Measurements from ENCODE around the gene BIRC3. TPM values are rescaled to one million over a fixed set of nuclear protein-coding genes. Genes with fewer than 3 reads are reported as not detected.

BIRC3 gene
- total and polyA plus RNA-seq, 8 donors: 0.58 to 137 (median 44.8) TPM

DNA sequence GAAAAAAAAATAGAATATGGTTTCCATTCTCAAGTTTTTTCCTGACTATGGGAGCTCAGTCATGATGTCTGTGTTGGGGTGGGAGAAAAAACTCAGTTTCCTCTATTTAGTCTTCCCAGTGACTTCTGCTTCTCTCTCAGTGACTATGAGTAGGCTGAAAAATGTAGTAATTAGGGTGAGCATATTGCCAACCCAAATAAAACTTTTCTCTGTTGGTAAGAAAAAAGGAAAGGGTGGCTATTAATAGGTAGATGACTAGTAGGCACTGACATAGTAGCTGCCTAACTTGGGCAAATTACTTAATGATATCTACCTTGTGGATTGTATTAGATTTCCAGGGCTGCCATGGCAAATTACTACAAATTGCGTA lies 34.2 kb upstream of the BIRC3 start:
- H3K27me3 ChIP-seq: no peaks in the 10 kb centered on the region
- H3K36me3 ChIP-seq: no peaks in the 10 kb centered on the region
- peak overlapping the region in 1 of 5 donors; percentile 57 for H3K27ac ChIP-seq
- no peak for DNase-seq
- H3K4me1 ChIP-seq: peaks cover 5 to 33% (median 24%) of the 10 kb centered on the region in 4 donors
- H3K9me3 ChIP-seq: no peaks in the 10 kb centered on the region
- intact Hi-C loops (cut with DNase I; ENCODE audit: low total_unique reads): no loop called here
- no peak overlapping the region for H3K4me3 ChIP-seq
- WGBS, 5 donors: 96 to 100% (median 100%) methylated on average over 1 of the region's 1 CpG
- no peak for TF ChIP-seq POLR2AphosphoS5 (IDR thresholded peaks at IDR 0.05)
- TF ChIP-seq, protein P1, sequence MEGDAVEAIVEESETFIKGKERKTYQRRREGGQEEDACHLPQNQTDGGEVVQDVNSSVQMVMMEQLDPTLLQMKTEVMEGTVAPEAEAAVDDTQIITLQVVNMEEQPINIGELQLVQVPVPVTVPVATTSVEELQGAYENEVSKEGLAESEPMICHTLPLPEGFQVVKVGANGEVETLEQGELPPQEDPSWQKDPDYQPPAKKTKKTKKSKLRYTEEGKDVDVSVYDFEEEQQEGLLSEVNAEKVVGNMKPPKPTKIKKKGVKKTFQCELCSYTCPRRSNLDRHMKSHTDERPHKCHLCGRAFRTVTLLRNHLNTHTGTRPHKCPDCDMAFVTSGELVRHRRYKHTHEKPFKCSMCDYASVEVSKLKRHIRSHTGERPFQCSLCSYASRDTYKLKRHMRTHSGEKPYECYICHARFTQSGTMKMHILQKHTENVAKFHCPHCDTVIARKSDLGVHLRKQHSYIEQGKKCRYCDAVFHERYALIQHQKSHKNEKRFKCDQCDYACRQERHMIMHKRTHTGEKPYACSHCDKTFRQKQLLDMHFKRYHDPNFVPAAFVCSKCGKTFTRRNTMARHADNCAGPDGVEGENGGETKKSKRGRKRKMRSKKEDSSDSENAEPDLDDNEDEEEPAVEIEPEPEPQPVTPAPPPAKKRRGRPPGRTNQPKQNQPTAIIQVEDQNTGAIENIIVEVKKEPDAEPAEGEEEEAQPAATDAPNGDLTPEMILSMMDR (IDR thresholded peaks at IDR 0.05): no peak
- no peak for TF ChIP-seq EP300 (IDR thresholded peaks at IDR 0.05)
- no peak for TF ChIP-seq POLR2A (IDR thresholded peaks at IDR 0.05)

DNA sequence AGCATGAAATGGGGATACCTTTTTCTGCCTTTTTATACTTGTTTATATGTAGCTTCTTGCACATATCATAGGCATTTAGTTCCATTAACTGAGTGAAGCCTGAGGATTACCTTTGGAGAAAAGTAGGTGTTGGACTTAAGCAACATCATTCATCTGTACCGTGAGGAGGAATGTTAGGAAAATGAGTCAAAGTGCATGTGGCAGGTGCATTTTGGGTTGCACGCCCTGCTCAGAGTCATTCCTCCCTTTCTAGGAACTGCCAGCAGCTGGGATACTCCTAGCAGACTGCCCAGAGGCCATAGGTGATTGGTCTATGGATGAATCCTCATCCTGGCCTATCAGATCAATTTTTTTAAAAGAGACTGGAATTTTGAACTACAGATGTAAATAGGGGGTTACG lies 33.3 kb upstream of the BIRC3 start:
- H3K27ac ChIP-seq: no peak overlapping the region
- H3K9me3 ChIP-seq: no peaks in the 10 kb centered on the region
- no peaks in the 10 kb centered on the region for H3K27me3 ChIP-seq
- intact Hi-C loops (cut with DNase I; ENCODE audit: low total_unique reads): no loop called here
- no peaks in the 10 kb centered on the region for H3K36me3 ChIP-seq
- no peak overlapping the region for H3K4me3 ChIP-seq
- no peak for DNase-seq
- TF ChIP-seq POLR2AphosphoS5 (IDR thresholded peaks at IDR 0.05) (no peak), EP300 (IDR thresholded peaks at IDR 0.05) (no peak), POLR2A (IDR thresholded peaks at IDR 0.05) (no peak)
- TF ChIP-seq, protein P1 (IDR thresholded peaks at IDR 0.05): no peak
- WGBS, 5 donors: 78 to 88% (median 82%) methylated on average over 3 of the region's 3 CpGs
- peaks cover 5 to 36% (median 30%) of the 10 kb centered on the region in 4 donors for H3K4me1 ChIP-seq

- TF ChIP-seq EP300 (IDR thresholded peaks at IDR 0.05) (no peak), POLR2A (IDR thresholded peaks at IDR 0.05) (no peak), POLR2AphosphoS5 (IDR thresholded peaks at IDR 0.05) (no peak)
- TF ChIP-seq, protein P1 (IDR thresholded peaks at IDR 0.05): no peak
- H3K36me3 ChIP-seq: no peaks in the 10 kb centered on the region
- 83 to 94% (median 89%) methylated on average over 3 of the region's 3 CpGs for WGBS, 5 donors
- no peak overlapping the region for H3K27ac ChIP-seq
- H3K4me3 ChIP-seq: no peak overlapping the region
- intact Hi-C loops (cut with DNase I; ENCODE audit: low total_unique reads): no loop called here
- H3K27me3 ChIP-seq: no peaks in the 10 kb centered on the region
- no peak for DNase-seq
- H3K9me3 ChIP-seq: no peaks in the 10 kb centered on the region
- peaks cover 0 to 31% (median 22%) of the 10 kb centered on the region in 4 donors for H3K4me1 ChIP-seq
These were observed 31.0 kb upstream of the BIRC3 start for GRCh38 chr11:102286292-102286691.

- peak; percentile 45 to 91 for DNase-seq
- Histone ChIP-seq H3K4me3 (peak overlapping the region in 2 of 4 donors; percentile 3 to 28), H3K27me3 (no peaks in the 10 kb centered on the region), H3K27ac (peak overlapping the region in 3 of 5 donors; percentile 23 to 38 (median 27)), H3K9me3 (no peaks in the 10 kb centered on the region), H3K36me3 (no peaks in the 10 kb centered on the region), H3K4me1 (peaks cover 0 to 33% (median 22%) of the 10 kb centered on the region in 4 donors)
- TF ChIP-seq POLR2A (IDR thresholded peaks at IDR 0.05): no peak
- peak in 1 of 3 donors; percentile 76 for TF ChIP-seq POLR2AphosphoS5 (IDR thresholded peaks at IDR 0.05)
- TF ChIP-seq, protein P1 (IDR thresholded peaks at IDR 0.05): peak in 5 of 7 experiments; percentile 57 to 84 (median 78)
- whole genome bisulfite sequencing, 5 donors: 26 to 30% (median 27%) methylated on average over 13 of the region's 13 CpGs
- intact Hi-C loops (cut with DNase I; ENCODE audit: low total_unique reads): no loop called here
These were observed 29.1 kb upstream of the BIRC3 start for GRCh38 chr11:102287964-102288724.

All from stomach (tissue), 9 donors.